ENCODE measurements around the gene BRCA1.

The BRCA1 gene

DNA sequence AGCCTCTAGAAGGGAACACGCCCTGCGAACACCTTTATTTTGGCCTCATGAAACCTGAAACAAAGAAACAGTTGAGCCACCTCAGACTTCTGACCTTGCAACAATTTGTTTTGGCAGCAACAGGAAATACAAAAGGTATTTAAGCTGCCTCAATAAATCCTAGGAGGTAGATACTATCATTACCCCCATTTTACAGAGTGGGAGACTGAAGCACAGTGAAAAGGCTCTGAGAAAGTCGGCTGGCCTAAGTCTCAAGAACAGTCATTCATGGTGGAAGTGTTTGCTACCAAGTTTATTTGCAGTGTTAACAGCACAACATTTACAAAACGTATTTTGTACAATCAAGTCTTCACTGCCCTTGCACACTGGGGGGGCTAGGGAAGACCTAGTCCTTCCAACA lies 81.1 kb downstream of the BRCA1 start:
- DNase-seq (ENCODE audit: low read depth) = no peak
- TF ChIP-seq, protein P1, sequence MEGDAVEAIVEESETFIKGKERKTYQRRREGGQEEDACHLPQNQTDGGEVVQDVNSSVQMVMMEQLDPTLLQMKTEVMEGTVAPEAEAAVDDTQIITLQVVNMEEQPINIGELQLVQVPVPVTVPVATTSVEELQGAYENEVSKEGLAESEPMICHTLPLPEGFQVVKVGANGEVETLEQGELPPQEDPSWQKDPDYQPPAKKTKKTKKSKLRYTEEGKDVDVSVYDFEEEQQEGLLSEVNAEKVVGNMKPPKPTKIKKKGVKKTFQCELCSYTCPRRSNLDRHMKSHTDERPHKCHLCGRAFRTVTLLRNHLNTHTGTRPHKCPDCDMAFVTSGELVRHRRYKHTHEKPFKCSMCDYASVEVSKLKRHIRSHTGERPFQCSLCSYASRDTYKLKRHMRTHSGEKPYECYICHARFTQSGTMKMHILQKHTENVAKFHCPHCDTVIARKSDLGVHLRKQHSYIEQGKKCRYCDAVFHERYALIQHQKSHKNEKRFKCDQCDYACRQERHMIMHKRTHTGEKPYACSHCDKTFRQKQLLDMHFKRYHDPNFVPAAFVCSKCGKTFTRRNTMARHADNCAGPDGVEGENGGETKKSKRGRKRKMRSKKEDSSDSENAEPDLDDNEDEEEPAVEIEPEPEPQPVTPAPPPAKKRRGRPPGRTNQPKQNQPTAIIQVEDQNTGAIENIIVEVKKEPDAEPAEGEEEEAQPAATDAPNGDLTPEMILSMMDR (IDR thresholded peaks at IDR 0.05; ENCODE audit: insufficient read depth, low read depth, low read length, missing control alignments) = no peak
- H3K4me3 ChIP-seq (ENCODE audit: low read length) = no peak overlapping the region

DNA sequence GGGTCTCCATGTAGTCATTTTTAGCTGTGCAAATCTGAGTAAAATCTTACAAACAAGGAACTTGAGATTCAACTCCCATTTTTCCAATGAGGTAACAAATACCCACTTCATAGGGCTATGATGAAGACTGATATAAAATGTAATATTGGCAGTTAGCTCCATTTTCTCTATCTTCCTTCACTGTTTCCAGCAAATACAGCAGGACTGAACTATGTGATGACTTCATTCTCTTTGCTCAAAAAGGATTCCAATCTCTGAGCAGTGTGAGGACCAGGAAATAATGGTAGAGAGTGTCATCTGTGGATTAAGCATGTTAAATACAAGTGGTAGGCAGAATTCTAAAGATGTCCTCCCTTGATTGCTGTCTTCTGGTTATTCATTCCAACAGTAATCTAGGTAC lies 81.9 kb downstream of the BRCA1 start:
- no peak overlapping the region for H3K4me3 ChIP-seq (ENCODE audit: low read length)
- TF ChIP-seq, protein P1 (IDR thresholded peaks at IDR 0.05; ENCODE audit: insufficient read depth, low read depth, low read length, missing control alignments) = no peak
- no peak for DNase-seq (ENCODE audit: low read depth)

DNA sequence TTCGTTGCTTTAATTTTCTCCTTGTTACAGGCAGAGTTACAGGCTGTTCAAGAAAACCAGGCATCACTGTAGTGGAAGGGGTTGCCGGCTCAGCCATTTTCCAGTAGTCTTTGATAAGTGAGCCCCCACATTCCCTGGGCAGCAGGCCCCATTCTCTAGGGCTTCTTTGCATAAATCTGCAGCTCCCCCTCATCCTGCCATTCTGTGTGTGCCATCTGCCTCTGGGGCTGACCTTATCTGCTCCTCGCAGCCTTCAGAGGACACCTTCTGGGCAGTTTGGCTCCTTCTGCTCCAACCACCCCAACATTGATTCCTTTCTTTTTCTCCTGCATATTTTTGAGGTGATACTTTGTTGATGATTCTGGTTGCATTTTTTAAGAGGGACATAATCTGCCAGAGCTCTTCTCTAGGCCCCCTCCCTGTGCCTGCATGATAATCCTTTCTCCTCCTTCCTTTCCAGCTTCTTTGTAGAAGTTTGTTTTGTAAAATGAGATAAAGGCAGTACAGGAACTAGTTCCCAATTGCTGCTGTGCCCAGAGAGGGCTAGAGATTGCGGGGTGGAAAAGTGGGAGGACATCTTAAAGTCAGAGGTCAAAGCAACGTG lies 83.0 kb downstream of the BRCA1 start:
- TF ChIP-seq, protein P1 (IDR thresholded peaks at IDR 0.05; ENCODE audit: insufficient read depth, low read depth, low read length, missing control alignments) = no peak
- no peak for DNase-seq (ENCODE audit: low read depth)
- H3K4me3 ChIP-seq (ENCODE audit: low read length) = no peak overlapping the region

DNA sequence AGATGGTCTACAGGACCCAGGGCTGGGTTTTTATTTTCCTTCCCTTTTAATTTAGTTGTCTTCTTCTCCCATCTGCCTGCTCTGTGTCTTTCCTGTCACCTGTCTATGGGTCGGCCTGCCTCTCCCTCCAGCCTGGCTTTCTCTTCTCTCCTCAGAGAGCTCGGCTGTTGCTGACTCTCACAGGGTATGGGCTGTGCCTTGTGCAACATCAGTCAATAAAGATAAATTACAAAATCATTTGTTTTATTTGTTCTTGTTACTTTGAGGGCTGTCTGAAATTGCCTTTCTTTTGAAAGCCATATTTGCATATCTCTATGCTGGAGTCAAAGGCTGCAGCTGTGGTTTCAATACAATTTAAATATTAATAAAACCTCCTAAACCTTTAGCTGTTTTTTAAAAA lies 84.5 kb downstream of the BRCA1 start:
- TF ChIP-seq, protein P1 (IDR thresholded peaks at IDR 0.05; ENCODE audit: insufficient read depth, low read depth, low read length, missing control alignments) = no peak
- H3K4me3 ChIP-seq (ENCODE audit: low read length) = no peak overlapping the region
- no peak for DNase-seq (ENCODE audit: low read depth)

DNA sequence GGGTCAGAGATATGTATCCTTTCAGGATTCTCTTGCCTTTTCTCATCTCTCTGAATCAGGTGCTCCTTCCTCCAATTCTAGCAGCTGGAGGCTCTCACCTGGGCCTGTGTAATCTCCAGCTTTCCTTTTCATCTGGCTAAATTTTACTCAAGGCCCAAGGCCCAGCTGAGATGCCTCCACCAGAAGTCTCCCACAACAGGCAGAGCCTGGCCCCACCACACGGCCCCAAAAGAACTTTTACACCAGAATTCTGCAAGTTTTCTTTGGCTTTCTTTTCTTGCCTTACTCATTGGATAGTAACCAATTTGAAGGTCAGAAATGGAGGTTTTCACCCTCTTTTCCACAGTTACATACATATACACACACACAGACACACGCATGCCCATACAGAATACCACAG lies 85.5 kb downstream of the BRCA1 start:
- no peak for DNase-seq (ENCODE audit: low read depth)
- no peak overlapping the region for H3K4me3 ChIP-seq (ENCODE audit: low read length)
- TF ChIP-seq, protein P1 (IDR thresholded peaks at IDR 0.05; ENCODE audit: insufficient read depth, low read depth, low read length, missing control alignments) = no peak

DNA sequence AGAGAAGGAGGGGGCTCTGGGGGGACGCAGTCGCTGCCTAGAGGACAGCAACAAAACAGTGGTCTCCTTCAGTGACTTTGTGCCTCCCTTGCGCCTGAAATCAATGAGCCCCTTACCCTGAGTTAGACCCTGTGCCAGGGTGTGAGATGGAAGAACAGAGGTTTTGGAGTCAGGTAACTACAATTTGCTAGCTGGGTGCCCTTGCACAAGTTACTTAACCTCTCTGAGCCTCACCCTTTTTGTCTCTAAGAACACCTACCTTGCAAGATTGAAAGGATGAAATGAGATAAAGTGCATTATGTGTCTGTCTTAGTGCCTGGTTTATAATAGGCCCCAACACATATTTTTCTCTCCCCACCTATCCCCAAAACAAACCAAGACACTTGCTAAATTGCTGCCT lies 90.3 kb downstream of the BRCA1 start:
- no peak overlapping the region for H3K4me3 ChIP-seq (ENCODE audit: low read length)
- no peak for DNase-seq (ENCODE audit: low read depth)
- TF ChIP-seq, protein P1 (IDR thresholded peaks at IDR 0.05; ENCODE audit: insufficient read depth, low read depth, low read length, missing control alignments) = no peak
